ENCODE data around the gene MAPKAP1. TPM values are rescaled to one million over a fixed set of nuclear protein-coding genes. Genes with fewer than 3 reads are reported as not detected.

Gene MAPKAP1
- total and polyA plus RNA-seq, 2 experiments from 2014 or later, result 68.4 to 98.5 TPM

GRCh38 chr9:125730168-125730567 lies 23.2 kb upstream of the MAPKAP1 start:
- H3K27me3 Mint-ChIP-seq (ENCODE audit: insufficient read depth, low read depth, poor library complexity), result peaks cover 7% of the 10 kb centered on the region
- H3K4me3 ChIP-seq, result no peak overlapping the region

More at GRCh38 chr9:125730168-125730567, 23.2 kb upstream of the MAPKAP1 start:
- Histone ChIP-seq H3K79me2 (replicated peaks; ENCODE audit: insufficient read depth) (no peaks in the 10 kb centered on the region), H3K9me2 (ENCODE audit: insufficient read depth) (peaks cover 5% of the 10 kb centered on the region; the same call in 1 of the 2 replicates), H3K4me2 (no peak overlapping the region), H3K27ac (ENCODE audit: low read depth) (no peak overlapping the region), H3K4me1 (ENCODE audit: insufficient read depth) (peaks cover 16% of the 10 kb centered on the region), H3K27me3 (ENCODE audit: insufficient read depth) (no peaks in the 10 kb centered on the region), H3K36me3 (ENCODE audit: insufficient read depth) (no peaks in the 10 kb centered on the region), H2AFZ (peak overlapping the region; percentile 59; the same call in 1 of the 2 replicates), H4K20me1 (replicated peaks; ENCODE audit: insufficient read depth) (no peaks in the 10 kb centered on the region), H3F3A (replicated peaks; ENCODE audit: low read depth) (no peaks in the 10 kb centered on the region)
- no peak overlapping the region for H3K27ac Mint-ChIP-seq
- TF ChIP-seq ETS1 (IDR thresholded peaks at IDR 0.05) (no peak), STAT1 (IDR thresholded peaks at IDR 0.05; ENCODE audit: unreplicated experiment) (no peak), REST (IDR thresholded peaks at IDR 0.05; ENCODE audit: unreplicated experiment) (no peak), CTCF (conservative IDR thresholded peaks at IDR 0.05; ENCODE audit: low read depth in 2 of 2) (no peak), CREB1 (CRISPR knock-in tag; IDR thresholded peaks at IDR 0.05; ENCODE audit: low read depth) (no peak), NANOG (IDR thresholded peaks at IDR 0.05; ENCODE audit: borderline replicate concordance) (no peak), ZNF462 (CRISPR knock-in tag; IDR thresholded peaks at IDR 0.05) (no peak), POLR2AphosphoS5 (IDR thresholded peaks at IDR 0.05; ENCODE audit: low read depth) (no peak), EZH2phosphoT487 (IDR thresholded peaks at IDR 0.05; ENCODE audit: unreplicated experiment) (no peak), JUNB (IDR thresholded peaks at IDR 0.05; ENCODE audit: unreplicated experiment) (no peak), ZNF114 (CRISPR knock-in tag; IDR thresholded peaks at IDR 0.05) (no peak)
- H3K4me3 Mint-ChIP-seq, result no peak overlapping the region
- ATAC-seq, result no peak
- no peaks in the 10 kb centered on the region for H3K9me3 Mint-ChIP-seq
- no peak for DNase-seq (ENCODE audit: low spot score)
- no peaks in the 10 kb centered on the region; the same call in 2 of the 3 replicates for H3K36me3 Mint-ChIP-seq (ENCODE audit: low read depth)
- peaks cover 12% of the 10 kb centered on the region for H3K4me1 Mint-ChIP-seq

Measured in GM23338 (cell line).